Neural crest cell (in vitro differentiated cells): ENCODE measurements around the gene NTMT1. TPM values are rescaled to one million over a fixed set of nuclear protein-coding genes. Genes with fewer than 3 reads are reported as not detected.

Source experiments
- DNase-seq: peaks from one replicate; pipeline ENCODE4 v3.0.0; 2021; ENCODE audit warnings: low read depth, mixed read lengths, low spot score
- H3K27ac Mint-ChIP-seq: one replicate; pipeline ENCODE4 v1.8.0; 2021; ENCODE audit warnings: mild to moderate bottlenecking, mixed read lengths; ENCODE audit not compliant: unreplicated experiment
- H3K27me3 Mint-ChIP-seq: 2 replicates; pipeline ENCODE4 v1.8.0; 2021; ENCODE audit warnings: low read depth, mild to moderate bottlenecking, mixed read lengths
- H3K36me3 Mint-ChIP-seq: 2 replicates; pipeline ENCODE4 v1.8.0; 2021; ENCODE audit warnings: low read depth, mild to moderate bottlenecking, mixed read lengths
- H3K4me1 Mint-ChIP-seq: 2 replicates; pipeline ENCODE4 v1.8.0; 2021; ENCODE audit warnings: mixed read lengths
- H3K4me3 Mint-ChIP-seq: one replicate; pipeline ENCODE4 v1.8.0; 2021; ENCODE audit warnings: mild to moderate bottlenecking, mixed read lengths
- H3K9me3 Mint-ChIP-seq: 2 replicates; pipeline ENCODE4 v1.8.0; 2021; ENCODE audit warnings: mixed read lengths
- CTCF ChIP-seq: fragments of 200-600 bp; sonication (generic); conservative IDR thresholded peaks from 2 replicates; pipeline ENCODE4 v1.5.0; 2021; ENCODE audit warnings: antibody characterized with exemption, mild to moderate bottlenecking
- total RNA-seq: library from RNA; stranded (reverse); gene quantifications from 2 replicates; pipeline ENCODE4 v1.2.1, GENCODE V29; 2021

The NTMT1 gene
- total RNA-seq, 1 donor from 2014 or later: 51.8 TPM

- Mint-ChIP-seq H3K4me3 (no peak overlapping the region), H3K9me3 (no peaks in the 10 kb centered on the region), H3K27me3 (no peaks in the 10 kb centered on the region), H3K4me1 (peaks cover 31% of the 10 kb centered on the region), H3K36me3 (no peaks in the 10 kb centered on the region), H3K27ac (peak overlapping the region; percentile 43)
- no peak for DNase-seq
- TF ChIP-seq CTCF: no peak
These were observed 44.3 kb upstream of the NTMT1 start for GRCh38 chr9:129581505-129582189.

- Mint-ChIP-seq H3K4me3 (no peak overlapping the region), H3K27me3 (no peaks in the 10 kb centered on the region), H3K36me3 (no peaks in the 10 kb centered on the region), H3K4me1 (peaks cover 42% of the 10 kb centered on the region), H3K27ac (no peak overlapping the region), H3K9me3 (no peaks in the 10 kb centered on the region)
- no peak for DNase-seq
- TF ChIP-seq CTCF: no peak
These were observed 43.1 kb upstream of the NTMT1 start for GRCh38 chr9:129582855-129583254.

GRCh38 chr9:129583308-129584038 lies 42.5 kb upstream of the NTMT1 start:
- Mint-ChIP-seq H3K4me1 (peaks cover 41% of the 10 kb centered on the region), H3K4me3 (no peak overlapping the region), H3K36me3 (no peaks in the 10 kb centered on the region), H3K27ac (peak overlapping the region; percentile 75), H3K27me3 (no peaks in the 10 kb centered on the region), H3K9me3 (no peaks in the 10 kb centered on the region)
- DNase-seq: no peak
- TF ChIP-seq CTCF: no peak

GRCh38 chr9:129584136-129584535 lies 41.8 kb upstream of the NTMT1 start:
- Mint-ChIP-seq H3K27ac (peak overlapping the region; percentile 94), H3K36me3 (no peaks in the 10 kb centered on the region), H3K4me1 (peaks cover 41% of the 10 kb centered on the region), H3K9me3 (no peaks in the 10 kb centered on the region), H3K27me3 (no peaks in the 10 kb centered on the region), H3K4me3 (no peak overlapping the region)
- DNase-seq: peak; percentile 57
- TF ChIP-seq CTCF: no peak

GRCh38 chr9:129585352-129585751 lies 40.6 kb upstream of the NTMT1 start:
- H3K27me3 Mint-ChIP-seq: no peaks in the 10 kb centered on the region
- H3K4me1 Mint-ChIP-seq: peaks cover 44% of the 10 kb centered on the region
- H3K9me3 Mint-ChIP-seq: no peaks in the 10 kb centered on the region
- no peak overlapping the region for H3K4me3 Mint-ChIP-seq
- H3K36me3 Mint-ChIP-seq: no peaks in the 10 kb centered on the region
- H3K27ac Mint-ChIP-seq: no peak overlapping the region
- TF ChIP-seq CTCF: no peak
- no peak for DNase-seq
